ENCODE measurements around the gene DZIP1L.
"Not testable (repeated sequence)": the region's sequence is repeated elsewhere in the genome, so short reads cannot be mapped to it uniquely, and the experiment has no call there.

DZIP1L gene, protein sequence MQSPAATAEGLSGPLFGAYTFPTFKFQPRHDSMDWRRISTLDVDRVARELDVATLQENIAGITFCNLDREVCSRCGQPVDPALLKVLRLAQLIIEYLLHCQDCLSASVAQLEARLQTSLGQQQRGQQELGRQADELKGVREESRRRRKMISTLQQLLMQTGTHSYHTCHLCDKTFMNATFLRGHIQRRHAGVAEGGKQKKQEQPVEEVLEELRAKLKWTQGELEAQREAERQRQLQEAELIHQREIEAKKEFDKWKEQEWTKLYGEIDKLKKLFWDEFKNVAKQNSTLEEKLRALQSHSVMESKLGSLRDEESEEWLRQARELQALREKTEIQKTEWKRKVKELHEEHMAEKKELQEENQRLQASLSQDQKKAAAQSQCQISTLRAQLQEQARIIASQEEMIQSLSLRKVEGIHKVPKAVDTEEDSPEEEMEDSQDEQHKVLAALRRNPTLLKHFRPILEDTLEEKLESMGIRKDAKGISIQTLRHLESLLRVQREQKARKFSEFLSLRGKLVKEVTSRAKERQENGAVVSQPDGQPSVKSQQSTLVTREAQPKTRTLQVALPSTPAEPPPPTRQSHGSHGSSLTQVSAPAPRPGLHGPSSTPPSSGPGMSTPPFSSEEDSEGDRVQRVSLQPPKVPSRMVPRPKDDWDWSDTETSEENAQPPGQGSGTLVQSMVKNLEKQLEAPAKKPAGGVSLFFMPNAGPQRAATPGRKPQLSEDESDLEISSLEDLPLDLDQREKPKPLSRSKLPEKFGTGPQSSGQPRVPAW

GRCh38 chr3:138114988-138115971 lies at the start of gene DZIP1L:
Gene DZIP1L (minus strand): TSS chr3:138115608. CDS start chr3:138103971, 11,637 bp downstream.
- DNase-seq, result peak; percentile 43

DNA sequence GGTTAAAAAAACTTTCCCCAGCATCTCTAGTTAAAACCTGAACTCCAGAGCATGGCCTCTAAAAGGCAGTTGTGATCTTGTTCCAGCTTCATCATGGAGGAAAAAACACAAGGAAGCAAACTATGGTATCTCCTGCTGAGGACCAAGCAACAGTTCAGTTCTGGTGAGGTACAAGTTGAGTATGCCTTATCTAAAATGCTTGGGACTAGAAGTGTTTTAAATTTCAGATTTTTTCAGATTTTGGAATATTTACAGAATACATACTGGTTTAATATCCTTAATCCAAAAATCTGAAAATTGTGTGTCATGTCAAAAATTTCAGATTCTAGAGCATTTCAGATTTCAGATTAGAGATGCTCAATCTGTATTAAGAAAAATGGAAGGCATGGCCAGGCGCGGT lies 49.7 kb upstream of the DZIP1L start:
- no peak for DNase-seq

DNA sequence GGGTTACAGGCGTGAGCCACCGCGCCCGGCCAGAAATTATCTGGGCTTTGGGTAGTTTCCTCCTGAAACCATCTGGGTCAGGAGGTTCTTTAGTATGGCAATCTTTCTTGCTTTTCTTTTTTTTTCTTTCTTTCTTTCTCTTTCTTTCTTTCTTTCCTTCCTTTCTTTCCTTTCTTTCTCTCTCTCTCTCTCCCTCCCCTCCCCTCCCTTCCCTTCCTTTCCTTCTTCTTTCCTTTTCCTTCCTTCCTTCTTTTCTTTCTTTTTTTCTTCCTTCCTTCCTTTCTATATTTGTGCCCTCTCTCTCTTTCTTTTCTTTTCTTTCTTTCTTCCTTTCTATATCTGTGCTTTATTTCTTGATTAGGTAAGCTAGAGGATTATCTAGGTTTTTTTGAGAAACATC lies 42.3 kb upstream of the DZIP1L start:
- no peak for DNase-seq

DNA sequence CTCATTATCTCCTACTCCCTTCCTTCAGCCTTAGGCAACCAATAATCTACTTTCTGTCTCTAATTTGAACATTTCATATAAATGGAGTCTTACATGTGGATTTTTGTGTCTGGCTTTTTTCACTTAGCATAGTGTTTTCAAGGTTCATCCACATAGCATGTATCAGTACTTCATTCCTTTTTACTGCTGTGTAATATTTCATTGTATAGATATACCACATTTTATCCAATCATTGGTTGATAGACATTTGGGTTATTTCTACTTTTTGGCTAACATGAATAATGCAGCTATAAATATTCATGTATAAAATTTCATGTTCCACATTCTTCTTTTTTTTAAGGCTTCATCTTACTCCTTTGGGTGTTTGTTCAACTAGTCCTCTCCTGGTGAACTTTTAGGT lies 39.1 kb upstream of the DZIP1L start:
- no peak for DNase-seq

- DNase-seq, result no peak
Observed at GRCh38 chr3:138148503-138148902, 33.1 kb upstream of the DZIP1L start.

GRCh38 chr3:138142181-138142580 lies 26.8 kb upstream of the DZIP1L start:
- not testable (repeated sequence) for DNase-seq

DNA sequence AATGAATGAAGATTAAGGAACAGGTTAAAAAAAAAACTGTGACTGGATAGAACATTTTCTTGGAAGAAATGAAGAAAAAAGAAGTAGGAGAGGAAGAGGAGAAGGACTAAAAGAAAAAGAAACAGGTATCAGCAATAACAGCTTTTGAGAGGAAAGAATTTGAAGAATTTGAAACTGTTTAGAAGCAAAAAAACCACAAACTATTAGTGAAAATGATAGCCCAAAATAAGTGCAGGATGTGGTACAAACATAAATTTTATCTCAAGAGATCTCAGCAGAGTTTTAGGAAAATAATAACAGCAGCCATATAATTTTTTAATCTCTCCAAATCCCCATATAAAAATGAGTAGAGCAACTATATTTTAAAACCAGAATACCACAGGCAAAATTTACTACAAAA lies 25.5 kb upstream of the DZIP1L start:
- no peak for DNase-seq

DNA sequence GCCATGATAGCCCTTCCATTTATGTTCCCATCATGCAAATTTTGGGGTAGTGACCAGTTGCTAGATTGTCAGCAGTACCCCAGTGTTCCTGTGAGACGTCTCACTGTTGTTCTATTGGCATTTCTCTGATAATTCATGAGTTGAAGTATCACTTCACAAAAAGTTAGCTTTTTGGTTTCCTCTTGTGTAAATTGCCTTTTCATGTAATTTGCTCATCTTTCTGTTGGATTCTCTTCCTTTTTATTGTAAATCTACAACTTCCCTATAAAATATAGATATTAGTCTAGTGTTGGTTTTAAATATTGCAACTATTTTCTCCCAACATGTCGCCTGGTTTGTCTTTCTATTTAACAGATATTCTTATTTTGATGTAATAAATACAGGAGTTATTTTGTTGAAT lies 24.3 kb upstream of the DZIP1L start:
- DNase-seq, result no peak

DNA sequence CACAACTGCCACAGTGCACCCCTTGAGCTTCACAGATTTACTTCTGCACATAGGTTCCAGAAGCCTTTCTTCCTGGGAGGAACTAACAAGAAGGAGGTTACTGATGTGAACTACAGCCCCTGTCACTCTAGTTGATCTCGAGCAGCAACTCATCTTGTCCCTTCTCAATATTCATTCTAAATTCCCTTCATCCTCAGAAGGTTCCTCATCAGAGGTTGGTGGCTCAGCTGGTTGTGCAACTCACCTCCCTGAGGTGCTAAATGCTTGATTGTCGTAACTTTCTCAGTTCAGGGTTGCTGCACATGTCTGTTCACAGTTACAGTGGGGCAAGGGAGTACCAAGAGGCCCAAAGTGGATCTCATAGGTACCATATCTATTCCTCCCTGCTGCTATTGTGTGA lies 22.5 kb upstream of the DZIP1L start:
- no peak for DNase-seq

DNA sequence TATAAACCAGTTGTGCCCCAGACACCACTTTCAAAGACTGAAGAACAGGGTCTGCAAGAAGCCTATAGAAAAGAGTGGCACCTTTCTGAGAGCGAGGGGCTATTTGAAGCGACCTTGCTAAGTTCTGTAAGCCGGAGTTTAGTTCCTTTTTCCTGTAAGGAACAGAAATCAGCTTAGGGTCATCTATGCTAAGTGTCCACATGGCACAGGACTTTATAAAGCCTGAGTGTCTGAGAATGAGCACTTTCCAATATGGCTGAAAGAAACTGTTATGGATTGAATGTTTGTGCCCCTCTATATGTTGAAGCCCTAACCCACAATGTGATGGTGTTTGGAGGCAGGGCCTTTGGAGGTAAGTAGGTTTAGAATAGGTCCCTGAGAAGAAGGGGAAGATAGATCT lies 20.8 kb upstream of the DZIP1L start:
- no peak for DNase-seq

DNA sequence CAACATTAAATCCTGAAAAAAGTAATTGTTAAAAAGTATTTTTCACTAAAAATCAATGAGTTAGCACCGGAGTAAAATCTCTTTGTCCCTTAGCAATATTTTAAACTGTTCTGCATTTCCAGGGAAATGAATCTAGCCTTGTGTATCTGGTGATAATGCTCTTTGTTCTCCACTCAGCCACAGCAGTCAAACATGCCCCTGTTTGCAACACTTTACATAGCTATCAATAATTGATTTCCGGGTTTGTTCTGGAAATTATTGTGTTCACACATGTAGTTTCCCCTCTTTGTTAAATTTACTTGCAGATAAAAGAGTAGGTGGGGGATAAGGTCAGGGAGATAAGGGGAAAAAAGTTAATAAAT lies 20.4 kb upstream of the DZIP1L start:
- no peak for DNase-seq

- DNase-seq, result no peak
Observed at GRCh38 chr3:138135146-138135832, 19.9 kb upstream of the DZIP1L start.

DNA sequence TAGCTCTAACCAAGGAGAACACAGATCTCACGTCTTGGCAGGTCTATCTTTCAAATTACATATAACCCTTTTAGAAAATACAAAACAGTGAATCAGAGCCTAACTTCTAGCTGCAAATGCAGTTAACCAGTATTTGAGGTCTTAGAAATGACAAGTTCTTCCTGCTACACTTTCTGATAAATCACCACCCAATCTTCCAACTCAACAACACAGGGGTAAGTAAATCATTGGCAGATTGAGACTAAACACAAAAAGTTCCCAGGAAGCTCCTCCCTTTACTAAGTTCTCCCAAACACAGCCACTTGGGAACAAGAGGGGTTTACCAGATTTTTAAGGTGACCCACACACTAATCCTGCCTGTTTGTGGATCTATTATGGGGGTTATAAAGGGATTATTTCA lies 16.8 kb upstream of the DZIP1L start, which contains the start of gene A4GNT:
A4GNT (minus strand) TSS at position 152 of the 400 bp plus-strand sequence. CDS start 1,134 bp downstream, outside the sequence.
- no peak for DNase-seq

GRCh38 chr3:138127636-138128365 lies 12.4 kb upstream of the DZIP1L start:
- DNase-seq, result no peak

DNA sequence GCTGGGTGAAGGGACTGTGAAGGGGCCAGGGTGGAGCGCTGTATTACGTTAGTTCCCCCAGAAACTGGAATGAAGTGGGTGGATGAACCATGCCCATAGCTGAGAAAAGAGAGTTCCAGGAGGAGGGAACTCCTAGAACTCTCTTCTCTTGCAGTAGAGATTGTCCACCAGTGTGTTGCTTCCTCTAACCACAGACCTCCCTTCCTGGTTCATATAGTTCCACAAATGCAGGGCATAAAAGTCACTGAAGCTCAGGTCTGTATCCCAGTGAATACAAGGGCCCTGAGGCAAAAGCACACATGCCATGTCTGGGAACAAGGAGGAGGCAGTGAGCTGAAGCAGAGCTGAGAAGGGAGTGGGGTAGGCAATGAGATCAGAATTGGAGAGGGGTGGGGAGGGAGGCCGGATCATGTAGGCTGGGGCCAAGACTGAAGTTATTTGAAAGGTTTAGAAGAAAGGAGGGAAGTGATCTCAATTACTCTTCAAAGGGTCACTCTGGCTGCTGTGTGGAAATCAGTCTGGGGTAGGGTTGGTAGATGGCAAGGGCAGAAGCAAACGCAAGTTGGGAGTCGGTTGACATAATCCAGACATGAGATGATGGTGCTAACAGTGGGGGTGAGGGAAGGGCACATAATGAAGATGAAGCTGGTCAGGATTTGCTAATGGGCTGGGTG lies 10.3 kb upstream of the DZIP1L start:
- no peak for DNase-seq

DNA sequence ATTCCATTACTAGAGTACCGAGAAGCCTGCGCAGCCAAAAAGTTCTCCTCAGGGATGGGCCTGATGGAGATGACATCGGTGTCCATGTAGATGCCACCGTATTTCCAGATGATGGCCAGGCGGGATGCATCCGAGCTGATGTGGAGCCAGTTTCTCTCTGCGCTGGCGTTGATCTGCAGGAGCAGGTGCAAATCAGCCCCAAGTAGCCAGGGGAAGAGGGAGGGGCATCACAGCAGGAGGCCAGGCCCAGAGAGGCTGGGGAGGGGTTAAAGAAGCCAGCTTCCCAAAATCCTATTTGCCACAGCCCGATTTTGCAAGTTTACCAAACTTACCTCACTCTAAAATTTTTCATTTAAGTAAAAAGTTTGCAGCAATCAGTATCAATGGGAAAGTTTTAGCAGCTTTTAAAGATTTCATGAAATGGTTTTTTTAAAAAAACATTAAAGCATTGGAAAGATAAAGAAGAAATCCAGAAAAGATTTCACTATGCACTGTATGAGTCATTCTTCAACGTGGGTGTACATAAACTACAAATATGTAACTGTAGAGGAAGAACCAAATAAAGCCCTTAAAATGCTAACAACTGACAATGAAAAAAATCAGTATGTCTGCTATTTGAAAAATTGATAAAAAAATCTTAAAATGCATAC lies 9.4 kb upstream of the DZIP1L start:
- DNase-seq, result no peak

DNA sequence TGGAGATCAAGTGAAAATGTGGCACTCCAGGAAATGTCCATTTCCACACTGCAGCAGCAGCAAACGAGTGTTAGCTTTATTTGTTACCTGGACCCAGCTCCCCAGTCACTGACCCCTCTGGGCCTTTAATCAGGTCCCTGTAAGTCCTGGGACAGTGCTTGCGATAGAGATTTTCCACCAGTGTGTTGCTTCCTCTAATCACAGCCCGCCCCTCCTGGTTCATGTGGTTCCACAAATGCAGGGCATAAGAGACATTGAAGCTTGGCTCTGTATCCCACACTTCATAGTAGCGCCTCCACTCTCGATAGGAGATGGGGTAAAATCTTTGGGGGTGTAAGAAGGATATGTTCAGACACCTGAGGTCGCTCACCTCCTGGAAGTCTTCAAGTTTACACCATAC lies 8.8 kb upstream of the DZIP1L start:
- DNase-seq, result no peak

DNA sequence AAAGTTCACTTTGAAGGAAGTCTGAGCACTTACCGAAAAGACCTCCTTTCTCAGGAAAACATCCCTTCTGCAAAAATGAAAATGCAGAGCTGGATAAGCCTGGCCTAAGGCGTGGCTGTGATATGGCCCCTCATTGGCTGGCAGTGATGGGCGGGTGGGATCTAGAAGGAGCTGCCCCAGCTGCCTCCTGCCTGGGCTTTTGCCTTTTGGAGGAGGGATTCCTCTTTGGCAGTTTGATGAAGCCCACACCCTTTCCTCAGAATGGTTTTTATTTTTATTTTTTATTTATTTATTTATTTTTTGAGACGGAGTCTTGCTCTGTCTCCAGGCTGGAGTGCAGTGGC lies 4.0 kb upstream of the DZIP1L start:
- no peak for DNase-seq

GRCh38 chr3:138118612-138119422 lies 3.4 kb upstream of the DZIP1L start:
- DNase-seq, result peak; percentile 48

DNA sequence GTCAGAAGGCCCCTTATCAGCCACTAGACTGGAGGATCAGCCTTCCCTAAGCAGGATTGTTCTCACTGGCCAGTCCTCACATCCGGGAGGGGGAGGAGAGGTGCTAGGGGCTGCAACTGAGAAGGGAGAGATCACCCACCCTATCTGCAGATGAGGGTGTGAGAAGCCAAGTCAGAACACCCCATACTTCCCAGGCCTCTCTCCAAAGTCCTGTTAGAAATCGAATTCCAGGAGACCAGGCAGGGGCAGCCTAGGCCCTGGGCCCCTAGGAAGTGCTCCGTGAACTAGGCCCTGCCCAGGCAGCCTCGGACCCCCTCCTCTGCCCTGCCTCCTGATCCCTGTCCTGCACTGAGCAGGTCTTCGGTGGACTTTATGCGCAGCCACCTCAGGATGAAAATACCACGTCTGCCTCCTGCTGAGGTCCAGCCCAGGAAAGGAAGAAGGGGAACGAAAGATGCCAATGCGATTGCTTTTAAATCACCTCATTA lies 933 bp downstream of the DZIP1L start:
- no peak for DNase-seq
